HFF-Myc (cell line): ENCODE data around the gene CTNNA2.

Source experiments
- DNase-seq: peaks from one replicate; pipeline ENCODE4 v3.0.0-alpha.2; 2011; ENCODE audit warnings: low read depth; ENCODE audit errors: extremely low read depth
- H3K4me3 ChIP-seq: replicated peaks from 2 replicates; pipeline ENCODE4 v1.5.1; 2011; ENCODE audit warnings: low read depth, mild to moderate bottlenecking, control low read depth, low read length
- TF ChIP-seq, protein P1 (sequence below): IDR thresholded peaks from 2 replicates; pipeline ENCODE4 v1.5.1; 2012; ENCODE audit warnings: mild to moderate bottlenecking, low read depth, low read length, control low read depth; ENCODE audit errors: missing control alignments

The CTNNA2 gene

DNA sequence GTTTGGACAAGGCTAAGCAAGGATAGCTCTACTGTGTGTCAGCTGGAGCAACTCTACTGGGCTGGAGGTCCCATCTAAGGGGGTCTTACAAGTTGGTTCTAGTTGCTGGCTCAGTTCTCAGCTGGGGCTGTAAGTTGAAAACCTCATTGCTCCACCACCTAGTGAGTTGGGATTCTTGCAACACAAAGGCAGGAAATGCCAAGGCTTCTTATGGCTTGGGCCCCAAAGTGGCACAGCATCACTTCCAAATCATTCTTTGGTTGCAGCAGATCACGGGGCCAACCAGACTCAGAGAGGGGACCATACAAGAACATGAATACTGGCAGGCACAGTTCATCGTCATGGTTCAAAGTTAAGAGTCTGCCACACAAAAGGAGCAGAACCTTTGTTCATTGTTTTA, 459.0 kb downstream of the CTNNA2 start:
- no peak for DNase-seq

DNA sequence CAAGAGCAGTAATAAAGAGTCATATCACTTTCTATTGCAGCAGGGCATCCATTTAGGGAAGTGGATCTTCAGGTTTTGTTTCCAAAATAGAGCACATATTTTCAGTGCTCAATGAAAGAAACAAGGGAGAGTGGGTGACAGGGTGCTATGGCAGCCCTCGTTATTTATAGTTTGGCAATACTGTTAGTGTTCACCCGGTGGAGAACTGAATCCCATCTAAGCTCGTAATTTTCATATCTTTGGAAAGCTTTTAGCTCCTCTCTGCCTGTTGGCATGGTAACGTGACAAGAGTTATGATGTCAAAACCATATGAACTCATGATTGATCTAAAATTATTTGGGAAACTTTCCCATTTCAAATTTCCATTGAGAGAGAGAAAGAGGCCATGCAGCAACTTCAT, 459.8 kb downstream of the CTNNA2 start:
- DNase-seq: no peak
- TF ChIP-seq, protein P1, sequence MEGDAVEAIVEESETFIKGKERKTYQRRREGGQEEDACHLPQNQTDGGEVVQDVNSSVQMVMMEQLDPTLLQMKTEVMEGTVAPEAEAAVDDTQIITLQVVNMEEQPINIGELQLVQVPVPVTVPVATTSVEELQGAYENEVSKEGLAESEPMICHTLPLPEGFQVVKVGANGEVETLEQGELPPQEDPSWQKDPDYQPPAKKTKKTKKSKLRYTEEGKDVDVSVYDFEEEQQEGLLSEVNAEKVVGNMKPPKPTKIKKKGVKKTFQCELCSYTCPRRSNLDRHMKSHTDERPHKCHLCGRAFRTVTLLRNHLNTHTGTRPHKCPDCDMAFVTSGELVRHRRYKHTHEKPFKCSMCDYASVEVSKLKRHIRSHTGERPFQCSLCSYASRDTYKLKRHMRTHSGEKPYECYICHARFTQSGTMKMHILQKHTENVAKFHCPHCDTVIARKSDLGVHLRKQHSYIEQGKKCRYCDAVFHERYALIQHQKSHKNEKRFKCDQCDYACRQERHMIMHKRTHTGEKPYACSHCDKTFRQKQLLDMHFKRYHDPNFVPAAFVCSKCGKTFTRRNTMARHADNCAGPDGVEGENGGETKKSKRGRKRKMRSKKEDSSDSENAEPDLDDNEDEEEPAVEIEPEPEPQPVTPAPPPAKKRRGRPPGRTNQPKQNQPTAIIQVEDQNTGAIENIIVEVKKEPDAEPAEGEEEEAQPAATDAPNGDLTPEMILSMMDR: no peak
- no peak overlapping the region for H3K4me3 ChIP-seq

More for the DNA sequence above, 459.0 kb downstream of the CTNNA2 start:
- H3K4me3 ChIP-seq: no peak overlapping the region
- TF ChIP-seq, protein P1: no peak

GRCh38 chr2:79975791-79976565, 463.1 kb downstream of the CTNNA2 start:
- DNase-seq: no peak
- TF ChIP-seq, protein P1: no peak
- no peak overlapping the region for H3K4me3 ChIP-seq

- H3K4me3 ChIP-seq: no peak overlapping the region
- DNase-seq: no peak
- TF ChIP-seq, protein P1: no peak
These were observed 464.9 kb downstream of the CTNNA2 start for GRCh38 chr2:79977792-79978191.

DNA sequence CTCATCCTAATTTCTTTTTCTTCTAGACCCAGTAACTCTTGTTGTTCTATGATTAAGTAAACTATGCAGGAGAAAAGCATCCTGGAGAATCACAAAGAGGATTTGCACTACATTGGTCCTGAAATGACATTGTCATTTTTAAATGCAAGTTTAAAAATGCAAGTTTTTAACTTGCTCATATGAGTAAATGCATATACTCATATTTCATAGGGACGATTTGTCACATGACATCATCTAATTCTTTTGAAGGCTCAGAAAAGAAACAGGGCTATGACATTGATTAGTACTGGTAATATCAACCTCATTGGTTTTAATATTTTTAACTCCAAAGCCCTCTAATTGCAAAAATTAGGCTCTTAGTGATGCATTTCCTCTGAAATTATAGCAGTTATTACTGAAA, 467.3 kb downstream of the CTNNA2 start:
- no peak overlapping the region for H3K4me3 ChIP-seq
- TF ChIP-seq, protein P1: no peak
- DNase-seq: no peak

DNA sequence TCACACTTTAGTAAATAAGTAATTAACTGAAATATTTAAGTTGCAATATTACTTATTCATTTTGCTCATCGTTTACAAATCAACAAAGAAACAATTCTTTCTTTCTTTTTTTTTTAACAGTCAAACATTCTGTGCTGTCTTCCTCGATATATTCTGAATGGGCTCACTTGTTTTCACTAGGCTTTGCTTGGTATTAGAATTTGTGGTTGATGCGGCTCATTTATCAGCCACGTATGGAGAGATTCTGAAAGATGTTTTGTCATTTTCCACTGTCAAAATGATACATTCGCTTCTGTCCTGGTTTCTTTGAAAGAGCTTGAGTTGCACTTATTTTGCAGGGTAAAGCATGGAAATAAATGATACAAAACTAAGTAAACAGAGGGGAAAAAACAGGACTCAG, 468.0 kb downstream of the CTNNA2 start:
- no peak overlapping the region for H3K4me3 ChIP-seq
- DNase-seq: no peak
- TF ChIP-seq, protein P1: no peak

DNA sequence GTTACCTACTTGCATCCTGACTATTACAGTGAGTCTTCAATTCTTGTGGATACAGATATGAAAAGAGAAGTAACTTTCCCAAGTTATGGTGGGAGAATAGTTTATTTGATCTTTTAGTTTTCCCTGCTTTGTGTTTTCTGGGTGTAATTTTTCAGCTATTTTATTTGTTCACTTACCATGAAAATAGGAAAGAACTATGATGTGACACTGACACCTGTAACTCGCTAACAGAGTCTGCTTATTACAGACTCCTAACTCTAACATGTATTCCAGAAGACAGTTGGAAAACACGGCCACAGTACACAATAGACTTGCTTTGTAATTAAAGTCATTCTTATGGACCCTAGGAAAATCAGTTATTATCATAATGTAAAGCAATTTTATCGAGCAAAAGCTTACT, 468.5 kb downstream of the CTNNA2 start:
- no peak for DNase-seq
- TF ChIP-seq, protein P1: no peak
- no peak overlapping the region for H3K4me3 ChIP-seq
